Uterus (tissue), 4 donors: ENCODE results near the gene DDX28. TPM values are rescaled to one million over a fixed set of nuclear protein-coding genes. Genes with fewer than 3 reads are reported as not detected.
A peak's percentile ranks its signal among the peaks of the same experiment; 100 is the strongest.
"Not testable (repeated sequence)": the region's sequence is repeated elsewhere in the genome, so short reads cannot be mapped to it uniquely, and the experiment has no call there.

ENCODE experiments used
- DNase-seq, 2 donors: peaks; one replicate each; pipeline ENCODE4 v3.0.0-alpha.2; 2019 to 2020
- H3K27ac ChIP-seq, 2 donors: fragments of 200-600 bp; sonication (generic); 1 replicate in 1 of 2; 2 replicates in 1 of 2; pipeline ENCODE4 v1.5.1; 2016 to 2018
- H3K27me3 ChIP-seq, 2 donors: fragments of 200-600 bp; sonication (generic); one replicate each; pipeline ENCODE4 v1.5.1; 2018 to 2019; ENCODE audit warnings: control low read depth in 1 of 2
- H3K36me3 ChIP-seq, 2 donors: fragments of 200-600 bp; sonication (generic); one replicate each; pipeline ENCODE4 v1.5.1; 2019; ENCODE audit warnings: control low read depth in 1 of 2
- H3K4me1 ChIP-seq, 2 donors: fragments of 200-600 bp; sonication (generic); one replicate each; pipeline ENCODE4 v1.5.1; 2018 to 2019; ENCODE audit warnings: control low read depth in 1 of 2
- H3K4me3 ChIP-seq, 2 donors: fragments of 200-600 bp; sonication (generic); 1 replicate in 1 of 2; 2 replicates in 1 of 2; pipeline ENCODE4 v1.5.1; 2018 to 2019; ENCODE audit warnings: mild to moderate bottlenecking in 1 of 2
- H3K9me3 ChIP-seq, 2 donors: fragments of 200-600 bp; sonication (generic); one replicate each; pipeline ENCODE4 v1.5.1; 2019; ENCODE audit warnings: control low read depth in 1 of 2
- POLR2A ChIP-seq, 2 donors: fragments of 450-650 bp; IDR thresholded peaks; one replicate each; pipeline ENCODE4 v1.6.1; 2016; ENCODE audit warnings: antibody characterized with exemption in 2 of 2, mild to moderate bottlenecking in 1 of 2, moderate library complexity in 1 of 2
- intact Hi-C: fragments of 100-400 bp; cut with DNase I; formaldehyde crosslinking; loops from one replicate; pipeline ENCODE4 v1.15.1; 2023; ENCODE audit warnings: low total_unique reads
- total RNA-seq, 4 donors: library from RNA; depleted of rRNA in 3 of 4; stranded (reverse); fragments of >200 nt in 3 of 4; gene quantifications; one replicate each; pipeline versions ENCODE4 v1.1.0 to v1.2.4, GENCODE V29; 2014 to 2023
- TF ChIP-seq, protein P1 (sequence below), 4 experiments: fragments of 200-600 bp in 2 of 4; fragments of 450-650 bp in 2 of 4; sonication (generic) in 2 of 4; IDR thresholded peaks; one replicate each; pipeline ENCODE4 v1.5.1; 2016 to 2019; ENCODE audit warnings: antibody characterized with exemption in 4 of 4, mild to moderate bottlenecking in 2 of 4, moderate library complexity in 1 of 4
- donor health status: DM: yes; HTN: yes; CAD: no.

DDX28 gene
- total RNA-seq, 4 donors from 2014 or later: 2.9 to 14.1 (median 11.8) TPM

- H3K36me3 ChIP-seq: no peaks in the 10 kb centered on the region
- no peaks in the 10 kb centered on the region for H3K9me3 ChIP-seq
- intact Hi-C loops: no loop called here
- no peak overlapping the region for H3K4me3 ChIP-seq
- no peak for DNase-seq
- no peaks in the 10 kb centered on the region for H3K4me1 ChIP-seq
- TF ChIP-seq, protein P1, sequence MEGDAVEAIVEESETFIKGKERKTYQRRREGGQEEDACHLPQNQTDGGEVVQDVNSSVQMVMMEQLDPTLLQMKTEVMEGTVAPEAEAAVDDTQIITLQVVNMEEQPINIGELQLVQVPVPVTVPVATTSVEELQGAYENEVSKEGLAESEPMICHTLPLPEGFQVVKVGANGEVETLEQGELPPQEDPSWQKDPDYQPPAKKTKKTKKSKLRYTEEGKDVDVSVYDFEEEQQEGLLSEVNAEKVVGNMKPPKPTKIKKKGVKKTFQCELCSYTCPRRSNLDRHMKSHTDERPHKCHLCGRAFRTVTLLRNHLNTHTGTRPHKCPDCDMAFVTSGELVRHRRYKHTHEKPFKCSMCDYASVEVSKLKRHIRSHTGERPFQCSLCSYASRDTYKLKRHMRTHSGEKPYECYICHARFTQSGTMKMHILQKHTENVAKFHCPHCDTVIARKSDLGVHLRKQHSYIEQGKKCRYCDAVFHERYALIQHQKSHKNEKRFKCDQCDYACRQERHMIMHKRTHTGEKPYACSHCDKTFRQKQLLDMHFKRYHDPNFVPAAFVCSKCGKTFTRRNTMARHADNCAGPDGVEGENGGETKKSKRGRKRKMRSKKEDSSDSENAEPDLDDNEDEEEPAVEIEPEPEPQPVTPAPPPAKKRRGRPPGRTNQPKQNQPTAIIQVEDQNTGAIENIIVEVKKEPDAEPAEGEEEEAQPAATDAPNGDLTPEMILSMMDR (IDR thresholded peaks at IDR 0.05): no peak
- TF ChIP-seq POLR2A (IDR thresholded peaks at IDR 0.05): no peak
- H3K27me3 ChIP-seq: no peaks in the 10 kb centered on the region
- H3K27ac ChIP-seq: peak overlapping the region in 1 of 2 donors; percentile 34
These were observed 23.0 kb downstream of the DDX28 start for GRCh38 chr16:67999985-68000384.

DNA sequence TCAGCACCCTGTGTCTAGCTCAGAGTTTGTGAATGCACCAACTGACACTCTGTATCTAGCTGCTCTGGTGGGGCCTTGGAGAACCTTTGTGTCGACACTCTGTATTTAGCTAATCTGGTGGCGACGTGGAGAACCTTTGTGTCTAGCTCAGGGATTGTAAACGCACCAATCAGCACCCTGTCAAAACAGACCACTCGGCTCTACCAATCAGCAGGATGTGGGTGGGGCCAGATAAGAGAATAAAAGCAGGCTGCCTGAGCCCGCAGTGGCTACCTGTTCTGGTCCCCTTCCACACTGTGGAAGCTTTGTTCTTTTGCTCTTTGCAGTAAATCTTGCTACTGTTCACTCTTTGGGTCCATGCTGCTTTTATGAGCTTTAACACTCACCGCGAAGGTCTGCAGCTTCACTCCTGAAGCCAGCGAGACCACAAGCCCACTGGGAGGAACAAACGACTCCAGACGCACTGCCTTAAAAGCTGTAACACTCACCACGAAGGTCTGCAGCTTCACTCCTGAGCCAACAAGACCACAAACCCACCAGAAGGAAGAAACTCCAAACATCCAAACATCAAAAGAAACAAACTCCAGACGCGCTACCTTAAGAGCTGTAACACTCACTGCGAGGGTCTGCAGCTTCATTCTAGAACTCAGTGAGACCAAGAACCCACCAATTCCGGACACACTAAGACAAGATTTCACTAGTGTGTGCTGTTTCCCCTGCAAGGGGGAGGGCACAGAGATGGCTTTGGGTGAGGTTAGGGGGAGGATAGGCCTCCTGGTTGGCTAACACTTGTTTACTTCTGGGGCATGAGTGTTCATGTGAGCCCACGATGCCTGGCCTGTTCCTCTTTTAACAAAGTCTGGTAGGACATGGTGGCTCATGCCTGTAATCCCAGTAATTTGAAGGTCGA is 24.0 kb downstream of the DDX28 start, which contains the start of gene DPEP2:
Gene DPEP2 (minus strand): TSS at position 706 of the 910 bp plus-strand sequence. CDS start 6,272 bp downstream, outside the sequence.
- not testable (repeated sequence) for H3K27me3 ChIP-seq, H3K4me3 ChIP-seq, H3K9me3 ChIP-seq

GRCh38 chr16:67998231-67998778 is 24.7 kb downstream of the DDX28 start:
- H3K9me3 ChIP-seq, H3K27ac ChIP-seq, DNase-seq, intact Hi-C loops, H3K4me3 ChIP-seq, H3K4me1 ChIP-seq, H3K27me3 ChIP-seq, H3K36me3 ChIP-seq: not testable (repeated sequence)

More for the DNA sequence above, 24.0 kb downstream of the DDX28 start, which contains the start of gene DPEP2:
- H3K4me1 ChIP-seq, DNase-seq, H3K36me3 ChIP-seq, intact Hi-C loops: not testable (repeated sequence)
- peak within 1 kb of the TSS in 1 of 2 donors; percentile 34 for H3K27ac ChIP-seq

GRCh38 chr16:67996666-67997065 is 26.4 kb downstream of the DDX28 start:
- Histone ChIP-seq H3K36me3 (no peaks in the 10 kb centered on the region), H3K4me3 (no peak overlapping the region), H3K27me3 (no peaks in the 10 kb centered on the region), H3K4me1 (peaks cover 0 to 11% of the 10 kb centered on the region in 2 donors), H3K27ac (no peak overlapping the region), H3K9me3 (no peaks in the 10 kb centered on the region)
- intact Hi-C loops: no loop called here
- TF ChIP-seq POLR2A (IDR thresholded peaks at IDR 0.05): no peak
- TF ChIP-seq, protein P1 (IDR thresholded peaks at IDR 0.05): no peak
- DNase-seq: no peak

DNA sequence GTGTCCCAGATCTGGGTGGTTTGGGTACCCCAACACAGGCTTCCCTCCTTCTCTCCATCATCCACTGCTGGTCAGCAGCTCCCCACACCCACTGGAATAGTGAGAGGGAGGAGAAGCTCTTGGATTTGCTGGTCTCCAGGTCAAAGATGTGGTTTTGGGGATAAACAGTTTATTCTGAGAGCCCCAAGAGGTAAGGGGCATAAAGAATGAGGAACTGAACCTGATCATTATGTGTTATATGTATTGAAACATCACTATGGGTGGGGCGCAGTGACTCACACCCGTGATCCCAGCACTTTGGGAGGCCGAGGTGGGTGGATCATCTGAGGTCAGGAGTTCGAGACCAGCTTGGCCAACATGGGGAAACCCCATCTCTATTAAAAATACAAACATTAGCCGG is 27.6 kb downstream of the DDX28 start:
- H3K27me3 ChIP-seq: no peaks in the 10 kb centered on the region
- TF ChIP-seq, protein P1 (IDR thresholded peaks at IDR 0.05): no peak
- no peak for TF ChIP-seq POLR2A (IDR thresholded peaks at IDR 0.05)
- peaks cover 0 to 11% of the 10 kb centered on the region in 2 donors for H3K4me1 ChIP-seq
- no peaks in the 10 kb centered on the region for H3K36me3 ChIP-seq
- intact Hi-C loops: no loop called here
- H3K4me3 ChIP-seq: no peak overlapping the region
- H3K27ac ChIP-seq: no peak overlapping the region
- DNase-seq: no peak
- no peaks in the 10 kb centered on the region for H3K9me3 ChIP-seq

GRCh38 chr16:67994040-67994408 is 29.0 kb downstream of the DDX28 start:
- DNase-seq, intact Hi-C loops: not testable (repeated sequence)
- peak overlapping the region; percentile 45 to 74 for H3K27ac ChIP-seq

More at GRCh38 chr16:67994040-67994408, 29.0 kb downstream of the DDX28 start:
- not testable (repeated sequence) for H3K9me3 ChIP-seq, H3K4me3 ChIP-seq, H3K27me3 ChIP-seq, H3K36me3 ChIP-seq
- peaks cover 0 to 11% of the 10 kb centered on the region in 2 donors for H3K4me1 ChIP-seq
